Measurements from ENCODE around the gene RBM33.

RBM33 gene

DNA sequence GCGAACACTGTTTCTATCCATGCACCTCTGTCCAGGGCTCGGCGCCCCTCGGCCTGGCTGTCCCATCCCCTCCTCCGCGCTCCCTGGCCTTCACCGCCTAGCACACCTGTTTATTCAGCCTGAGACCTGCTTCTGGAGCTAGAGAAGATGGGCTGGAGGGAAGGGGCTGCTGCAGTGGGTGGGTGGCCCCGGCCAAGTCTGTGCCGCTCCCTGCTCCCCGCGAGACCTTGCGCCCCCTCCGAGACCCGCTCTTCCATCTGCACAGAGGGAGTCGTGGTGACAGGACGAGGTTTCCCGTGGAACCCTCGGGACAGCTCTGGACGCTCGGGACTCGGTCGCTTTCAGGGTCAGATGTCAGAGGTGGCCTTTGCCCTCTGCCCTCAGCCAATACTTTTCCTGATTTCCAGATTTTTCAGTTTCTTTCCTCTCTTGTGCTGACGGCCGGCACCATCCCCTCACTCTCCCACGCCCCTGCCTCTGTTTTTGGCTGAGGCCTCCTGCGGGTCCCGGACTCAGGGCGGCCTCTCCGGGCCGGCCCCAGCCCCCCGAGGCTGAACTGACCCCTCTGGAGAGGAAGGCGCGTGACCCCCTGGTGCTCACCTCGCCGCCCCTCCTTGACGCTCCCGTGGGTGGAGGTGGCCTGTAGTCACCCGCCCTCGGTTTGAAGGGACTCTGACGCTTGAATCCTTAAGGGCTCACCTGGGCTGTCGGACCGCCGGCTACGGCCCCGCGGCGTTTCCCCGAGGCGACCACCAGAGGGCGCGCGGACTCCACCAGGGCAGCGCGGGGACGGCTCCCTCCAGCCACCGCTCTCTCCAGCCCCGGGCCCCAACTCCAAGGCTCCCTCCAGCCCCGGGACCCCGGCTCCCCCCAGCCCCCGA lies 152.2 kb downstream of the RBM33 start:
- DNase-seq (ENCODE audit: low read depth in 2 of 2), result no peak

DNA sequence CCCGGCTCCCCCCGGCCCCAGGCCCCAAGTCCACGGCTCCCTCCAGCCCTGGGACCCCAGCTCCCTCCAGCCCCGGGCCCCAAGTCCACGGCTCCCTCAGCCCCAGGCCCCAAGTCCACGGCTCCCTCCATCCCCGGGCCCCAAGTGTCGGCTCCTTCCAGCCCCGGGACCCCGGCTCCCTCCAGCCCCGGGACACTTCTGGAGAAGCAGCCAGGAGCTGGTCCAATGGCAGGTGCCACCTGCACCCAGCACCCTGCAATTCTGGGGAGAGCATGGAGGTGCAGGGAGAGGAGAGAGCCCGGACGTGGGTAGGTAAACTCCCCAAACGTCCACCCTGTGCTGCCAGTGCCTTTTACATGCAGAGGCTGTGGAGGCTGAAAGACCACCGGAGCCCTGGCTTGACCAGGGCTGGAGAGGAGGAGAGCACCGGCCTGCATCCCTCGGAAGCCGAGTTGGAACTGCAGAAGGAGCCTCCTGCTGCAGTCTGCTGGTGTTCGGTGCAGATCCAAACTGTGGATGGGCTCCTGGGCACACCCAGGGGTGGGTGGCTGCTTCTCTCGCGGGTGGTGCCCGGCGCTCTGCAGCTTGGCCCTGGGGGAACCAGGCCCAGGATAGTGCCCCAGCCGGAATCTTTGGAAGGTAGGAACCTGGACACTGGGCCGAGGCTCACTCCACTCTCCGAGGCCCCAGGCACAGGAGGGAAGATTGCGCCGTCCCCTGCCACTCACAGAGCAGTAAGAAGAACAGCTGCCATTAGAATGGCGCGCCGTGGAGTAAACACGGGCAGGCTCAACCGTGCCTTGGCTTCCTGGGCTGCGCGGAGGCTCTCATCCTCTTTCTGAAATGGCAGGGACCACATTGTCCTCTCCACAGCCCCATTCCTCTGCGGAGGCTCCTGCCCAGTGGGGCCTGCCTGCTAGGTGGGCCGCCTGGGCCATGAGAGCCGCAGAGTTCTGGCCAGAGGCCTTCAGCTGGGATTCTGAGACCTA lies 153.1 kb downstream of the RBM33 start:
- no peak for DNase-seq (ENCODE audit: low read depth in 2 of 2)

DNA sequence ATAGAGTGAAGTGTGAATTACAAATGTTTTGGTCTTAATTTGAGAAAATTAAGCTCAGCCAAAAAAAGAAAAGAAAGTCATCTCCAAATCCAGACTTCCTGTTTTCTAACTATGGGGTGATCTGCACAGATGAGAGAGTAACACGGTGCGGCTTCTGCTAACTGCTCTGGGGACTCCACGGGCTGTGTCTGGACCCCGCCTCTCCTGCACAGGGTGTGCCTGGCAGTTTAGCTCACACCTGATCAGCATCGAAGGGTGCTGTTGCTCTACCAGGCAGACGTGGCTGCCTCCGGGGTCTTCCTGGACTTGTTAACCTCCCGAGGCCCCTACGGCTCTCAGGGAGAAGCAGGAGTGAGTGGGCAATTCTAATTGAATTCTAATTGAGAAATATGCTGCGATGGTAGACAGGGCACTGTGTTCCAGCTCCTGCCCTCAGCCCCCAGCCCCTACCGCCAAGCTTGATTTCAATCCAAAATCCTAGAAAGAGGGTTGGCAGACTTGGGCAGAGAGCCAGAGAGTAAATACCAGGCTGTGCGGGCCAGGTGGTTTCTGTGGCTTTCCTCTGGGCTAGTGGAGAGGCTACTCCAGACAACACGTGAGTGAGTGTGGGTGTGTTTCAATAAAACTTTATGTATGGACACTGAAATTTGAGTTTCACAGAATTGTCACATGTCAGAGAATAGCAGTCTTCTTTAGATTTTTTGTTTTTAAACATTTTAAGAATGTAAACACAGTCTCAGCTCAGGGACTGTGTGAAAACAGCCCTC lies 154.4 kb downstream of the RBM33 start:
- no peak for DNase-seq (ENCODE audit: low read depth in 2 of 2)

DNA sequence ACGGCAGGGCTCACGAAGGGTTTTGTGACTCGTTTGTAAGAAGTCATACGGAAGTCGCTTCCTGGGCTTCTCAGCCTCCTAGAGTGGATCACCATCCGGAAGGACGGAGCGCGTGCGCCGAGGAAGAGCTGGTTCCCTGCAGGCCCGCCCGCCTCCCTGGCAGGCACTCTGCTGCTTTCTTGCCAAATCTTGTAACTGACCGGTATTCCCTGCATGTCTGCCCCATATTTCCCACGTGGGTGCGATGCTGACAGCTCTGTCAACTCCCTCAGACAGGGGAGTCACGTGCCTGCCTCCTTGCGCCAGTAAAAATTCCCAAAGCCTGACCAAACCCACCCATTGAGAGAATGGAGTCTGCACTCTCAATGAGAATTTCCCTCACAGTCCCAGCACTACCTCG lies 155.1 kb downstream of the RBM33 start:
- DNase-seq (ENCODE audit: low read depth in 2 of 2), result no peak

DNA sequence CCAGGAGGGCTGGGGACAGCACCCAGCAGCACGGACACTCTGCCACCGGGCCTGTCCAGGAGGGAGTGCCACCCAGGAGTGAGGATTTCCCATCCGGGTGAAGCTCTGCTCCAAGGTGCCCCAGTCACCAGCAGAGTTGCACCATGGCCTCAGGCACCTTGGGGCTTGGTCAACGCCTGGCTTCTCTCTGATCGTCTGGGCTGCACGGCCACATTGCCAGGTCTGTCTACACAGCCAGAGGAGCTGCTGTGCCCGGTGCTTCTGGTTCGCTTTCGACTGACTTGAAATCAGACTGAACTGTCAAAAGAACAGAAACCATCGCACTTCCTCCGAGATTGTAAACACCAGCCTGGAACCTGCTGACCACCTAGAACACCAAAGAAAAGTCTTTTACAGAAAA lies 155.8 kb downstream of the RBM33 start:
- no peak for DNase-seq (ENCODE audit: low read depth in 2 of 2)

DNA sequence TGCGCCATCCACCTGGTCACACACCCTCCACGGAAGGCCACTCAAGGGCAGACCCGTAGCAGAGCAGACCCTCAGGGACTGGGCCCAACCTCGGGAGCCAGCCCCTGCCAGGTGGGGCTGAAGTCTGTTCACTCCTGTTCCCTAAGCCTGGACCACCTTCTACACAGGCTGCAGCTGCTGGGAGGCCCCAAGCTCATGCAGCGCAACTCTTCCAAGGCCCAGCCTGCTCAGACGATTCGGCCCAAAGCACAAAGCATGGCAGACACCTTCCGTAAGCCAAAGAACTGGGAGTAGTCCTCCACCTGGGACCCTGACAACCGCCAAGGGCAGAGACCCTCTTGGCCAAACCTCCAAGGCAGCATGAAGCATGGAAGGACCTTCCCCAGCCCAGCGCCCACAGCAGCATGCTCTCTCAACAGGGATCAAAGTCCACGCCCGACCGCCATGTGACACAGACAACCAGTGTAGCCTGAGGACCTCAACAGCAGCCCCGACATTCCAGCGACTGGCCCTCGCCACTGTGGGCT lies 156.3 kb downstream of the RBM33 start:
- DNase-seq (ENCODE audit: low read depth in 2 of 2), result no peak

DNA sequence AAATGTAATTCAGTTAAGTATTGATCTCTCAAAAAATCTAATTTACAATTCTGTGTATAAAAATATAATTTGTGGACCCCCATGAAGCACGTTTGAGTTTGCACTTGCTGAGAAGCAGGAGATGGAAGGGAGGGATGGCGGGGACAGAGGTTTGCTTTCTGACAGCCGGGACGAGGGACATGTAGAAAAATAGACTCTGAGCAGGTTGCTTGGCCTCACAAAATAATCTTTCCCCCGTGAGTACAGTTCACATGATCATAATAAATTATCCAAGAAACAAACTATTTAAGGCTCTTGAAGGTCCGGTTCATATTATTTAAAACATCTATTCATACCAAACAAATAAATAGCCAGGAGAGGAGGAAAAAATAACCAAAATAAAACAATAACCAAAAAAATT lies 157.8 kb downstream of the RBM33 start:
- no peak for DNase-seq (ENCODE audit: low read depth in 2 of 2)

DNA sequence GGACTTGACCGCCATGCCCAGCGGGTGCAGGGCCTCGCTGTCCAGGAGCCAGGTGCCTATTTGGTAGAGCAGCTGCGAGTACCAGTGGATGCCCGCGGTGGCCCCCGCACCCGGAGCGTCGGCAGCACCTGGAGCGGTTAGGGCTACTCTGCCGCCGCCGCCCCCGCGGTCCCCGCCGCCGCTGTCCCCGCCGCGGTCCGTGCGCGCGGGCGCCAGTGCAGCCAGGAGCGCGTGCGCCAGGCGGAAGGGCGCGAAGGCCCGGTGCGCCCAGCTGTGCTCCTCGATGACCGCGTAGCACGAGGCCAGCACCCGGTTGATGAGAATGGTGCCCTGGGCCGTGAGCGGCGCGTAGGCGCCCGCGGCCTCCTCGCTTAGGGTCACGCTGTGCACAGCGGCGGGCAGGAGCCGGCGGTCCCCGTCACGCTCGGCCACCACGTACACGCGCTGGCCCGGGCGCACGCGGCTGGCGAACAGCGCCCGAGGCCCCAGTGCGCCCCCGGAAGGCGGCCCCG lies 158.5 kb downstream of the RBM33 start:
- no peak for DNase-seq (ENCODE audit: low read depth in 2 of 2)

DNA sequence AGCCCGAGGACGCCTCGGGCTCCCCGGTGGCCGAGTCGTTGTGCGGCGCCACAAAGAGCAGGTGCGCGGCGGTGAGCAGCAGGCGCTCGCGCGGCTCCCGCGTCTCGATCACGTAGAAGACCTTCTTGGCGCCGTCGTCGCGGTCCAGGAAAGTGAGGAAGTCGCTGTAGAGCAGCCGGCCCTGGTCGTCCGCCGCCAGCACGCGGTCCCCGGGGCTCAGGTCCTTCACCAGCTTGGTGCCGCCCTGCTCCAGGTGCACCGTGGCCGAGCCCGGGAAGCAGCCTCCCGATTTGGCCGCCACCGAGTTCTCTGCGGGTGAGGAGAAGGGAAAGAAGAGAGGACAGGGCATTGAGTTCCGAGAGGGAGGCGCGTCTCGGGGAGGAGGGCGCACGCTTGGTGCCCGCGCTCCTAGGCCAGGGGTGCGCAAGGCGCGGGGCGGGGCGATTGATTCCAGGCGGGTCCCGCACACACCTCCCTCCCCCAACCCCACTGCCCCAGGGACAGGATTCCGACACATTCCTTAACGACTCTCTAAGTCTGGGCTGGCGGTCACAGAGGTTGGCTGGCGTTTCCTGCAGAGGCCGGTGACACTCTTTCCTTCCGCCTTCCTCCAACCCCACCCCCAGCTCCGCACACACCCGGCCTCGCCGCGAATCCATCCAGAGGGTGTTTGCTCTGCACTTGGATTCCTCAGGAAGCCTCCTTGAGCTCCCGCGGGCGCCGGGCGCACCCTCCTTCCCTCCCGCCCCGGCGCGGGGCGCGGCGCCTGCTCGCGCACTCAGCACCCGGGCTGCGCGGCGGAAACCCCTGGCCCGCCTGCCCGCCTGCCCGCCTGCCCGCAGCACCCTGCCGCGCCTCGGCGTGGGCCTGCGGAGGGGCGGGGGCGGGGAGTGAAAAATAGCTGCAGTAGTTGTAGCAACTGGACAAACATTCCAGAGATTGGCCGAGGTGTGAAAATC lies 159.2 kb downstream of the RBM33 start:
- no peak for DNase-seq (ENCODE audit: low read depth in 2 of 2)

DNA sequence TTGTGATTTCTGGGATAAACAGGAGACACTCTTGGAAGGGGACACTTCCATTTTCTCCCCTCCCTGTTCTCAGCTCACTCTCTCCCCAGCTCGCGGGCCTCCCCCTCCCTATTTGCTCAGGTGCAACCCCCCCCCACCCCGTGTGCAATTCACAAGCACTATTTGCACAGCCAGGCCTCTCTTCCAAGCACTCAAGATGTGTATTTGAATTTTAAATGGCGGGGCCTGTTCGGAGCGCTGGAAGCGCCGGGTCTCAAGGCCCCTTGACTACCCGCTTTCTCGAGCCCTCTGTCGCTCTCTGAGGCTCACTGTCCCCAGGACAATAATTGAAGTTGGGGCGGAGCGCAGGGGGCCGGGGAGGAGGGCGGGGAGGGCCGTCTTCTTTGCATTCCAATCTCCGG lies 160.0 kb downstream of the RBM33 start:
- no peak for DNase-seq (ENCODE audit: low read depth in 2 of 2)

DNA sequence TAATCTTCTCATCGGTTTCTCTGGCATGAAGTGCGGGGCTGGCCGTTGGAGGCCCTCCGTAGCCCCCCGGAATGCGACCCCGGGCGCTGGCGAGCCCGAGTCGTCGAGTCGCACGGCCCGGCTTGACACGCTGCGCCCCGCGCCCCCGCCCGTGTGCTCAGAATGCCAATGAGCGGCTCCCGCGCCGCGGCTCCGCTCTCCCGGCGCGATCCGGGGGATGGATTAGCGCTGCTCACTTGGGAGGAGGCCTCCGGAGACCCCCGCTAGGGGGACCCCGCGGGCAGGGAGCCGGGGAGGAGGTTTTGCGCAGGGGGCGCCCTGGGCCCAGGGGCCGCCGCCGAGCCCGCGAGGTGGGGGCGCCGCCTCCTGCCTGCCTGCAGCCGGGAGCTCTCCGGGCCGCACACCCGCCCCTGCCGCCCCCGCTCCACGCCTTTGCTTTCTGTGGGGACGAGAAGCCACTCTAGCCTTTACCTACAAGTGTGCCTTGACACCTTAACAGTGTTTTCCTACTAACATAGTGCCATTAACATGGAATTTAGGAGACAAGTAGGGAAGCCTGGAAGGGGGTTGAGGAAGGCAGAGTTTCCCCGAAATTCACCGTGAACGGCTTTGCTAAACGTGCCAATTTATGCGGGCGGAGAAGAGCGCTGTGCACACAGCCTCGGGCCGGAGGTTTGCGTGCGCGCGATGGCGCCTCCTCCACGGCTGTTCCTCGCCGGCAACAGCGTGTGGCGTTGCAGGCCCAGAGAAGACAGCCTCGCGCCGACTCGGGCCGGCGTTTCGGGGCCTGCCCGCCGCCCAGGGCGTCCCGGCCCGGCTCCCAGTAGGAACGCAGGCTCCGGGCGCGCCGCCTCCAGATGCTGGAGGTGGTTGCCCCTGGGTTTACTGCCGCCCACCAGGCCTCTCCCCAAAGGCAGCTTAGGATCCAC lies 160.7 kb downstream of the RBM33 start:
- peak; percentile 18 to 22 for DNase-seq (ENCODE audit: low read depth in 2 of 2)

DNA sequence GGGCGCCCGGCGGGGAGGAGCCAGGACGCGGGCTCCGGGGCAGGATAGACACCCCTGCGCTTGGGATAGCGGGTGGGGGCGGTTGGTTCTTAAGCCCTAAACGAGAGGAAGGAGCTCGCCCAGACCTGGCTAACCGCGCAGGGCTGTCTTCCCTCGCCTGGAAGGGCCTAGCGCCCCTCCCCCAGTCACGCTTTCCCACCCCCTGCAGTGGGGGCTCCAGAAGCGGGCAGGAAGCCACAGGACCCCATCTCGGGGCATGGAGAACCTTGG lies 161.3 kb downstream of the RBM33 start:
- DNase-seq (ENCODE audit: low read depth in 2 of 2), result no peak

DNA sequence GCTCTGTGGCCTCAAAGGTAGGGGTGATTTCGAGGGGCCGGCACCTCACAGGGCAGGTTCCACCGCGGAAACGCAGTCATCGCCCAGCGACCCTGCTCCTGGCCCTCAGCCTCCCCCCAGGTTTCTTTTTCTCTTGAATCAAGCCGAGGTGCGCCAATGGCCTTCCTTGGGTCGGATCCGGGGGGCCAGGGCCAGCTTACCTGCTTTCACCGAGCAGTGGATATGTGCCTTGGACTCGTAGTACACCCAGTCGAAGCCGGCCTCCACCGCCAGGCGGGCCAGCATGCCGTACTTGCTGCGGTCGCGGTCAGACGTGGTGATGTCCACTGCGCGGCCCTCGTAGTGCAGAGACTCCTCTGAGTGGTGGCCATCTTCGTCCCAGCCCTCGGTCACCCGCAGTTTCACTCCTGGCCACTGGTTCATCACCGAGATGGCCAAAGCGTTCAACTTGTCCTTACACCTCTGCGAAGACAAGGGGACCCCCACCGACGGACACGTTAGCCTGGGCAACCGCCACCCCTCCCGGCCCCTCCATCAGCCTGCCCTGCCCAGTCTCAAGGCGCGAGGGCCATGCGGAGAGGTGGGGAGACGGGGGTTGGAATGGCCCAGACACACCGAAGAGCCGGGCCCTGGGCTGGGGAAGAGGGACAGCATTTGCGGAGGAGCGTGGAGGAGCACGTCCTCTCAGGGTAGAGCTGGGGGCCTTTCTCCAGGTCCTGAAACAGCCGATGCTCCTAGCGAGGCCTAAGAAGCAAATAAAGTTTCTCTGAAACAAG lies 161.8 kb downstream of the RBM33 start:
- no peak for DNase-seq (ENCODE audit: low read depth in 2 of 2)

DNA sequence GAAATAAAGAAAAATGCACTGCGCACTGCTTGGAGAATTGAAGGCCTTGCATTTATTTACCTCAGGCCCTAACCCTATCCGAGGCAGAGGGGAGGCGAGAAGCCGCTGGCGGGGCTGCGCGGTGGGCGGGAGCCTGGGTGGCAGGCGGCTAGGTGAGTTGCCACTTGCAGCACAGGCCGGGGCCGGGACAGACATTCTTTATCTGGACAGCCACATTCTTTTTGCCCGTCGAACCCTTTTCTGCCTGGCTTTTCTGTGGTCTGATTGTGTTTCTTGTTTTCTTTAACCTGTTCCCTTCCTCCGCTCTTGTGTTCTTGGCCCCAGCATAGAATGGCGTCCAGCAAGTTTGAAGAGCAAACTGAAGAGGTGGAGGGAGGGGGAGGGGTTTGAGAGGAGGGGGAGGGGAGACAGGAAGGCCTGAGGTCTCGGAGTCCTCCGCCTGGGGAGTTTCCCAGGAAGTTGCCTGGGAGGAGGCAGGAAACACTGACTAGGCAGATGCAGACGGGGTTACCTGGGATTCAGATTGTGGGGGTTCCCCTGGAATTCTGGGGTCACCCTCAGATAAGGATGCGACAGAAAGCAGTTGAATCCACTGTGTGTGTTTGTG lies 162.7 kb downstream of the RBM33 start:
- no peak for DNase-seq (ENCODE audit: low read depth in 2 of 2)

DNA sequence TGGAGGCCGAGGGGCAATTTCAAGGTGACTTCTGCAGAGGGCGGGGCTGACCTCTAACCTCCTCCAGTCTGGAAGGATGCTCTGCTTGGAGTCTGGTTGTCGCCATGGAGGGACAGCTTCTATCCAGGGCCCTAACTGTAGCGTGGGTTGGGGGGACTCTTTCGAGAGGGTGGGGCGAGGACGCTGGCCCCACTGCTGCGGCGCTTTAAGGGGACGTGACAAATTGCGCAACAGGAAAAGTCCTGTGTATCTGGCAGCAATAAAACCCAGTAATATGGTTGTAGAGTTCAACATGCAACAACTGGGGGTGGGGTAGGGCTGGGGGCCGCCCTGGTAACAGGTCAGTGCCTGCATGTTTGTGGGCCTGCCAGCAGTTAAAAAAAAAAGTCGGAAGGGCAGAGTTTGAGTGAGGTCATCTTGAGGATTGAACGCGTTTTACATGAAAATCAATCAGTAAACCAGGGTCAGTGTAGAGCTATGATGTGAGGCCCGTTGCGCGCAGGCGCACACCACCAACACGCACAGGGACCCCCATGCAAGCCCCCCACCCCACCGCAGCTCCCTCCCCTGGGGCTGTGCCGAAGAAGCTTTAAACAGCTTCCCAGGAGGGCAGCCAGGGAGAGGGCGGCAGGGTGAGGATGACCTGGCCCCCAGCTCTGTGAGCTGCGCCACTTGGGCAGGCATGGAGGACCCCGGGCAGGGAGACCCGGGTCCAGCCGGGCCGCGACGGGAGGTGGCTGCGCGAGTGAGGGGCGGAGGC lies 163.5 kb downstream of the RBM33 start:
- DNase-seq (ENCODE audit: low read depth in 2 of 2), result no peak

DNA sequence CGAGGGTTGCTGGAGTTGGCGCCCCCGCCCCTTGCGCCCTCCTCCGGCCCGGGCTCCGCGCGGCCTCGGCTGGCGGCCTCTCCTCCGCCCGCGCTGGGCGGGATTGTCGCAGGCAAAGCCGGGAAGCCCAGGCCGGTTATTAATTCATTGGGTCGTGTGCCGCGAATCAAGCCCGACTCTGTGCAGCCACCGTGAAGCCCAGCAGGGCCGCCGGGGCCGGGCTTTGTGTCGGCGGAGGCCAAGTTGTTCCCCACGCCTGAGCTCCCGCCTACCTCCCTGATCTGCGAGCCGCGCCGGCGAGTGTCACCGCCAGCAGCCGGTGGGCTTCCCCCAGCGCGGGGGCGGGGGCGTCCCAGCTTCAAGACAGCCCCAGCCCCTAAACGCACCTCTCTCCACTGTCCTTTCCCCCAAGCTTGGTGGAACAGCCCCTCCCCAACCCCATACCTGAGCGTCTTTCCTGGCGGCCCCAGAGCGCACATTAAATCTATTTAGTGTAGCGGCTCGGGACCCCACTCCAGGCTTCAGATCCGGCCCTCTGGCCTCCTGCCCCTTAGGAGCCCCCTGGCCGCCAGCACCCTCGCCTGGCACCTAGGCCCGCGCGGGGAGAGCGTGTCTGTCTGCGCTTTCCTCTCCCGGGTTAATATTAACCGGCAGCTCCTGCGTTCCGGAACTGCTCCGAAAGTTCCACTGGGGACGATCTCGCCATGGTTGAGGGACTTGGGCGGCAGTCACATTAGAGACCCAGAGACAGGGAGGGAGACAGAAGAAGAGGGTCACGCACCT lies 164.3 kb downstream of the RBM33 start:
- DNase-seq (ENCODE audit: low read depth in 2 of 2), result no peak

Data from fibroblast of skin of left quadriceps (primary cell).